Inferior parietal cortex (tissue), 1 donor: ENCODE results near the gene CIROP.
A peak's percentile ranks its signal among the peaks of the same experiment; 100 is the strongest.

Experiments
- DNase-seq: peaks from one replicate; pipeline ENCODE4 v3.0.0-alpha.2; 2016; ENCODE audit errors: extremely low spot score

Gene CIROP

DNA sequence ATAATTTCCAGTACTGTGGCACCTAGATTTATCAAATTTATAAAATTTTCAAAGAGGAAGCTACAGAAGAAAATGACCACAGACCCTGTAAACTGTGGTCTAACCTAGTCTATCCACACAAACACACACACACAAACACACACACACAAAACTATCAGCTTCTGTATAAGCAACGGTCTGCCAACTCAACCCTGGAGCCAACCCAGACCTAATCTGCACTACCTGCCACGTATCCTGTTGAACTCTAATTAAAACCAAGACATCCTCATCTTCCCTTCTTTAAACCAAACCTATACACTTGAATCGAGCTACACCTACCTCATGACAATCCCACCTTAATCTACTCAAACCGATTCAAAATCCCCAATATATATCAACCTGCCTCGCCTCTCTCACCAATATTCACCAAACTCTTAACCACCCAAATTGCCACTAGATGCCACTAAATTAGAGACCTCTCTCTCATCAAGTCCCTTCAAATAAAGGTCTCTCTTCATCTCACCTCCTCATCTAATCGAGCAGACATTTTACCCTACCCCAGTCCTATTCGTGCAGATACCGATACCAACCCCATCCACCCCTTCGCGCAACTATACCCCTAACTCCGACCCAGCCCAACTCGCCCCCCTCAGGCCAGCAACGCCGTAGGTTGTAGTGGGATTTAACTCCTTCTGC lies 10.7 kb downstream of the CIROP start:
- no peak for DNase-seq

DNA sequence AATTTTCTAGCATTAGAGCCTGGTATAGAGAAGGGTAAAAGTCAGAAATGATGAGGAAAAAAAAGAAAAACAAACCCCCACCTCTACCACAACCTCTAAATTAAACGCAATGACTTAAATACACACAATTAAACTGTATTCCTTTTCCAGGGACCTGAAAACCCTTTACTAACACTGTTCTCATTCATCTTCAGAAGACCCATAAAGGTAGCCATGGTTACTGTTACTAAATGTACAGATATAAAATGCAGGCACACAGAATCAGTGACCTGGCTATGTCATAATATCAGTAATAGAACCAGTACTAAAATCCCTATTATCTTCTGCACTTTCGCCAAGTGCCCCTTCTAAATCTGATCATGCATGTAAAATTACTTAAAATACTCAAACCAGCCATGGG lies 11.3 kb downstream of the CIROP start:
- DNase-seq: no peak

DNA sequence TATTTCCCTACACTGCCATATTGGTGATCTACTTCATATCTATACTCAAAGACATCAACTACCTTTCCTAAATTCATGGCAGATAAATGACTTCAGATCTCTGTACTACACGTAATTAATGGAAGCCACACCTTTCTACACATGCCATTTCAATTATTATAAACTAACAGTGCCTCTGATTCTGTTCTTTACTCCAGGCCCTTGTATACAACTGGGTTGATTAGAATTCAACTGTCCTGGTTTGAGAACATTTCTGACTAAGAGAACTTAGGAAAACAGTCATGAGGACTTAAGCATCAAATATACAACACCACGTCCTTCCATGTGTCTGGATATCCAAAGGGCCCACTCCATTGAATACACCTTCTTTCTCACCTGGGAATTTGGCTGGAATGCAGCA lies 11.7 kb downstream of the CIROP start:
- no peak for DNase-seq

- no peak for DNase-seq
Observed at GRCh38 chr14:23091294-23092225, 13.2 kb downstream of the CIROP start.

DNA sequence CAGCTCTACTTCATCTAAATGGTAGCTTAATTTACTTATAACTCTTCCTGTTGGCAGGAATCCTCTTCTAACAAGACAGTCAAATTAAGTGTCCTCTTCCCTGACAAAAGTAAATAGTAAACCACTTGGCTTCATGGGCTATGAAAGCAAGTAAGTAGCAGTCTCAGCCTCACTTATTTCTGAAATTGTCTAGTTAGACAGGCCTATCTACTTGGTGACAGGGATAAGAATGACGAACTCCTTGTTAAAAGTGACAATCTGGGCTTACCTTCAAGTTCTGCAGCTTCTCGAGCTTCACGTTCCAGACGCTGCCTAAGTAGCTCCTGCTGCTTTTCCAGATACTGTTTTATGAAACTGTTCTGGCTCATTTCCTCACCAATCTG lies 14.5 kb downstream of the CIROP start:
- DNase-seq: no peak

DNA sequence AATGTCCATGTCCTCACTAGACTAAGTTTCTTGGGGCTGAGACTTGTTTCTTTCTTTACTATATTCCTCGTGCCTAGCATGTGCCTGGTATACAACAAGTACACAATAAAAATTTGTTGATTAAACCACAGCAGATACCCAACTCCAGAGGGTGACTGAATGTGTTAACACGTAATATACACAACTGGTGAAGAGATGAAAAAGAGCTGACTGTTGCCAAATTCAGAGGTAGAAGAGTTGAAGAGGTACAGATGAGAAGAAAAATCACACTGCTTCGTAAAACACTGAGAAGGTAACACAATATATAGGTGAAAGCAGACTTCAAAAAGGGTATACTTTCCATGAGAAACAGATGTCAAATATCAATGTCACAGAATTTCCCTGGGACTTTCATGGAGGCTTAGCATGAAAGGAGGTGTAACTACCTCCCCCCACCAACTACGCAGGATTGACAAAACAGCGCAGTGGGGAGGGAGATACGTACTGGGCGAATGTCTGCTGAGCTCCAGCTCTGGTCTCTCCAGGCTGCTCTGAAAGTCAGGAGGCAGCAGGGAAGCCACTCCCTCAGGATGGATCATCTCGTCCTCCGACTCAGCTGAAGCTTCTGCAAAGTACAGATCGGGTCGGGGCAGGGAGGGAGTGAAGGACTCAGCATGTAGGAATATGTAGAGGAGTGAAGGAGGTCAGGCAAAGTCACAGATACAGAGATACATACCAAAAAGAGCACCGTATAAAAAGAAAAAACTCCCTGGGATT lies 15.1 kb downstream of the CIROP start:
- no peak for DNase-seq

DNA sequence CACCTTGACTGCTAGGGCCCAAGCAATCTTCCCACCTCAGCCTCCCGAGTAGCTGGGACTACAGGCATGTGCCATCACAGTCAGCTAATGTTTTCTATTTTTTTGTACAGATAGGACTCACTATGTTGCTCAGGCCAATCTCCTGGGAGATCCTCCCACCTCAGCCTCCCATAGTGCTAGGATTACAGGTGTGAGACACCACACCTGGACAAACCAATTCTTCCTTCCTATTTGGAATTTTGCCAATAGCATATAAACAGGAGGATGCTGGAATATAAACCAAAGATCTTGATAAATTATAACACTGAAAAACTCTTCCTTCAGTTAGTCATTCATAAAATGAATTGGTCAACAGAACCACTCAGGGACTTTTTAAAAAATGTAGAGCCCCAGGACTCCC lies 18.2 kb downstream of the CIROP start:
- no peak for DNase-seq

GRCh38 chr14:23085458-23085857 lies 19.3 kb downstream of the CIROP start:
- no peak for DNase-seq

- no peak for DNase-seq
Observed at GRCh38 chr14:23080474-23080873, 24.3 kb downstream of the CIROP start.

DNA sequence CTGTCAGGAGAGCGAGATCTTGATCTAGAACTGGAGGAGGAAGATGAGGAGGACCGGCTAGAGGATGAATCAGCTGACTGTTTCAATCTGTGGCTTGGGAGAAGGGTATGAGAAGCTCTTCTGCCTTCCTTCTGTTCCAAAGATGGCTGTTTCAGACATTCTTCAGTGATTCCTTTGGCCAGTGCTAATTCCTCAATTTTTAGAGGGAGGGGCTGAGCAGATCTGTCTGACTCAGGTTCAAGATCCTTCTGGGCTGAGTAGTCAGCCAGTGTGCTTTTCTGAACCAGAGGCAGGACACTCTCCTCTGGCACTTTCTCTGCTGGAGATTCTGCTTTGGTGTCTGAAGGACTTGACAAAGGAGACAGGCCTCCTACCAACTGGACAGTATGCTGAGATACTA lies 25.1 kb downstream of the CIROP start:
- no peak for DNase-seq

GRCh38 chr14:23078692-23079116 lies 26.1 kb downstream of the CIROP start:
- DNase-seq: peak; percentile 47

GRCh38 chr14:23077962-23078361 lies 26.8 kb downstream of the CIROP start:
- DNase-seq: no peak

GRCh38 chr14:23076785-23077408 lies 27.9 kb downstream of the CIROP start:
- peak; percentile 66 for DNase-seq

DNA sequence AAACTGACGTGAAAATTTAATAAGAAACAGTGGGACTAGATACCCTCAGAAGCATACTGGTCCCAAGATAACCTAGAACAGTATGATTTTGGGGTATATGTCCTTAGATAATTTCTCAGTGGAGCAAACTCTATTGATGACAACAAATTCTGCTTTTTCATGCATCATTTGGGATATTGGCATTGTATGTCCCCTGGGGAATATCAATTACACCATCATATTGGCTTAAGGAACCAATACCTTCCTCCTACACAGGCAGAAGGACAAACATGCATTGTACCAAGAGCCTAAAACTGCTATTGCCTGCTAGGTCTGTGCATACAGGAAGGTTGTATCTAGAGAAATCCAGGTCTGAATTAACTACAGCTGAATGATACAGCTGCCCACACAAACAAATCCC lies 29.9 kb downstream of the CIROP start:
- no peak for DNase-seq

GRCh38 chr14:23071921-23072539 lies 32.8 kb downstream of the CIROP start:
- DNase-seq: no peak

DNA sequence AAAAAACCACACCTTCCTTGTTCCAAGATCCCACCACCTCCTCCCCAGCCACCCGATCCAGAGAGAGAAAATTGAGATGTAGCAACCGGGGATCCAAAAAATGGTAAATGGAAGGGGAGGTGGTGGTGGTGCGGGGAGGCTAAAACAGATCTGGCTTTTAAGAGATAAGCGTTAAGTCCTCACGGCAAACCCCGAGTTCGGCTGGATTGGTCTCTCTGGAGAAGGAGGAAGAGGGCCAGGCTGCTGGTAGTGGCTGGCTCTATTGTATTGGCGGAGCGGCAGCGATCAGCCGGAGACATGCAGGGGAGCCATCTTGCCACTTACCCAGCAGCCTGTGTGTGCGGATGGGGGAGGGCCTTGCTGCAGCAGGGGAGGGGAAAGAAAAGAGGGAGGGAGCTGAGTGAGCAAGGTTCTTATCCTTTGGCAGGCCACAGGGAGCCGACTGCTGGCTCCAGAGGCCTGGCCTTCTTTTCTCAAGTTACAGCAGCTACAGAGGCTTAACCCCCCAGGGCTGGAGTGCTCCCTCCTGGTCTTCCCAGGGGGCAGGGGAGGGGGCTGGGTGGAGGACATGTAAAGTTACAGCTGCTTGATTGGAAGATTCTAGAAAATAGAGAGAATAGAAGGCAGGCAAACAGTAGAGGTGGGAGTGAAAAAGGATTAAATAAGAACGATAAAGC lies 33.4 kb downstream of the CIROP start:
- peak; percentile 79 for DNase-seq

GRCh38 chr14:23070262-23071129 lies 34.3 kb downstream of the CIROP start:
- DNase-seq: no peak

- DNase-seq: no peak
Observed at GRCh38 chr14:23069413-23069806, 35.4 kb downstream of the CIROP start.

DNA sequence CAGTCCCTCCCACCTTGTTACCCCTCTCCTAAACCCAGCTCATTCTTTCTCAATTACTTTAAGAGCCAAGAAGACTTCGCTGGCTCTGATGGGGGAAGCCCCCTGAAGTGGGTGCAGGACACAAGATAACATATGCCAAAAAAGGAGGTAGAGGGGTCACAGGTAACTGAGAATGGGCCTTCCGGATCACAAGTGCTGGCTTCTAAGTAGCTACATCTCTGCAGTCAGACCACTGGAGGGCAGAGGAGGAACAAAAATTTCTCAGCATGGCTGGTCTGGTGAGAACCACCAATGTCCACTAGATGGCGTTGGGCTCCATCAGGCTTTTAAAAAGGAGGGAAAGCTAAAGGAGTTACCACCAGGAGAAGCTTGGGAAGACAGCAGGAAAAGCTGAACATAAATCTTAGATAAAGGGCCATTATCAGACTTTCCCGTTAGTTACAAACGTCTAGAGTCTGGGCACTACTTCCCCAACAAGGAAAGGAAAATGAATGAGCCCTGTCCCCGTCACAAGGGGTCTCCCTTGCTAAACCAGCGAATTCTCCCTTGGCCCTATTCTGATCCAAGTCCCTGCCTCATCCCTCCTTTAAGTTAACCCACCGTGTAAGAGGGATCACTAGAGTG lies 35.9 kb downstream of the CIROP start:
- DNase-seq: peak; percentile 94
